ENCODE results near the gene CAVIN4. TPM values are rescaled to one million over a fixed set of nuclear protein-coding genes. Genes with fewer than 3 reads are reported as not detected.

The CAVIN4 gene
- total RNA-seq = 0.12 and 0.20 TPM in 2 replicates

GRCh38 chr9:100577776-100578448 is at the start of gene CAVIN4:
CAVIN4 (plus strand) TSS chr9:100578079; CDS start chr9:100578144, 65 bp downstream.
- intact Hi-C loops (cut with micrococcal nuclease) = no loop called here

GRCh38 chr9:100534401-100534800 is 43.5 kb upstream of the CAVIN4 start:
- intact Hi-C loops (cut with micrococcal nuclease) = no loop called here

GRCh38 chr9:100540327-100540726 is 37.6 kb upstream of the CAVIN4 start:
- intact Hi-C loops (cut with micrococcal nuclease) = no loop called here

DNA sequence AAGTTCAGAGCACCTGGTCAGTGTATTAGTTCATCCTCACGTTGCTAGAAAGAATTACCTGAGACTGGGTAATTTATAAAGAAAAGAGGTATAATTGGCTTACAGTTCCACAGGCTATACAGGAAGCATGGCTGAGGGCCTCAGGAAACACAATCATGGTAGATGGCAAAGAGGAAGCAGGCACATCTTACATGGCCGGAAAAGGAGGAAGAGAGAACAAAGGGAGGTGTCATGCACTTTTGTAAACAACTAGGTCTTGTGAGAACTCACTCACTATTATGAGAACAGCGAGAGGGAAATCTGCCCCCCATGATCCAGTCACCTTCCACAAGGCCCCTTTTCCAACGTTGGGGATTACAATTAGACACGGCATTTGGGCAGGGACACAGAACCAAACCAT is 28.8 kb upstream of the CAVIN4 start:
- intact Hi-C loops (cut with micrococcal nuclease) = no loop called here

- intact Hi-C loops (cut with micrococcal nuclease) = no loop called here
These were observed 22.9 kb upstream of the CAVIN4 start for GRCh38 chr9:100554935-100555401.

GRCh38 chr9:100555471-100555870 is 22.4 kb upstream of the CAVIN4 start:
- intact Hi-C loops (cut with micrococcal nuclease) = no loop called here

GRCh38 chr9:100557053-100557452 is 20.8 kb upstream of the CAVIN4 start:
- intact Hi-C loops (cut with micrococcal nuclease) = no loop called here

DNA sequence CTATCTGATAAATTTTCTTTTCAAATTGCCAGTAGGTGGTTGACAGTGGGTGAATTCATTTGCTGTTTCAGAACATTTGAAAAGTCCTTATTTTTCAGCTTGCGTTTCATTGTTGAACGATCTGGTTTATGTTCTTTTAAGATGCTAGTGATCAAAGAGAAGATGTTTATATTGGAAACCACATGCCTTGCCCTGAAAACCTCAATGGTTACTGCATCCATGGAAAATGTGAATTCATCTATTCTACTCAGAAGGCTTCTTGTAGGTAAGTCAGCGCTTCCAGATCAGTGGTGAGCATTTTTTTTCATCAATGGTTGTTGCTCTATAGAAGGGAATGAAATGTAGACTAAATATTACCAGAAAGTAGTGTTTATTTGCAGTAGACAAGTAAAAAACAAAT is 16.6 kb upstream of the CAVIN4 start:
- intact Hi-C loops (cut with micrococcal nuclease) = loop anchor here (1.0 kb wide), 1 partner anchor 45 kb away; no protein-coding TSS in a partner anchor

DNA sequence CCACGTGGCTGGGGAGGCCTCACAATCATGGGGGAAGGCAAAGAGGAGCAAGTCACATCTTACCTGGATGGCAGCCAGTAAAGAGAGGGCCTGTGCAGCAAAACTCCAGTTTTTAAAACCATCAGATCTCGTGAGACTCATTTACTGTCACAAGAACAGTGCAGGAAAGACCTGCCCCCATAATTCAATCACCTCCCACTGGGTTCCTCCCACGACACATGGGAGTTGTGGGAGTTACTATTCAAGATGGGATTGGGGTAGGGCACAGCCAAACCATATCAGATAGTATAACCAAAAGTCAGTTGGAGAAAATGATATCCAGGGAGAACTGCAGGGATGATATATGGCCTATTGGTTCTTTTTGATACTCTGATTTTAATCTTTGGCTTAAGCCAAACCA is 10.0 kb upstream of the CAVIN4 start:
- intact Hi-C loops (cut with micrococcal nuclease) = no loop called here

GRCh38 chr9:100573655-100574260 is 4.1 kb upstream of the CAVIN4 start:
- intact Hi-C loops (cut with micrococcal nuclease) = no loop called here

- intact Hi-C loops (cut with micrococcal nuclease) = no loop called here
These were observed 2.9 kb upstream of the CAVIN4 start for GRCh38 chr9:100575006-100575405.

DNA sequence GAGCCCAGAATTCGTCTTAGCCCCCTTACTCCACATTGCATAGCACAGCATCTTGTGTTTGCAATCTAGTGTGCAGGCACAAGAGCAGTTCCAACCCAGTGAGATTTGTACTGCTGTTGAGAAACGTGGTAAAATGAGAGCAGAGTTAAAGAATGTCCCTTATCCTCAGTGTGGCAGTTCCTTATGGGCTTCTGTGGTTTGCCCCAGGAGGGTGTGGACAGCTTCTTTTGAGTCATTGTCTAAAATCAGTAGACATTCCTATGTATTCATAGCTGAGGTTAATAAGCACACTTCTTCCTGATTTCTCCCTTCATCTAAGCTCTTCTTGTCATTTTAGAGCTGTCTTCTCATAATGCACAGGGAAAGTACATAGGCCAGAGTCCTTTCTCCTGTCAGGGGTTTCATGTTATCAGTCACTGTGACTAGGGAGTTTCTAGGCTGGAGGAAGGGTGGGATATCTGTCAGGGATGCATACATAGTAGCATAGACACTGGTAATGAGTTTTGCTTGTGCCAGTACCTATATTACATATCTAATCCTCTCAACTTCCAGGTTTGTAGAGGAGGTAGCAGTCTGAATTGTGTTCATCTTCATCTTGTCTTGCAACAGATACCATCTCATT is 2.0 kb upstream of the CAVIN4 start:
- intact Hi-C loops (cut with micrococcal nuclease) = no loop called here

DNA sequence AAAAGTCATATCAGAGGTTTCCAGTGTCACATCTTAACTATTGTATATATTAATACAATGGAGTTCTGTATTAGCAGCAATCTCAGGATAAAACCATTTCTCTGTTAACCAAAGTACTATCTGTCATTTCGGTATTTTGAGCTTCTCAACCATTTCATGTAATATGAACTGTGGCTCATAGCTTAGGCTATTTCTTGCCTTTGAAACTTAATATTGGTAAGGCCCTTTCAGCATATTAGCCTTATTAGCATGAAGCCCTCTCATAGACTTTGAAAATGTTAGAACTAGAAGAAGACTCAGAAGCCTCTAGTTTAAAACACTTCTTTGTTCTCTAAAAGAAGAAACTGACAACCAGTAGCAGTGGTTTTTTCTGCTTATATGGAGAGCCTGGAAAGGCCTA is 731 bp downstream of the CAVIN4 start:
- intact Hi-C loops (cut with micrococcal nuclease) = no loop called here

DNA sequence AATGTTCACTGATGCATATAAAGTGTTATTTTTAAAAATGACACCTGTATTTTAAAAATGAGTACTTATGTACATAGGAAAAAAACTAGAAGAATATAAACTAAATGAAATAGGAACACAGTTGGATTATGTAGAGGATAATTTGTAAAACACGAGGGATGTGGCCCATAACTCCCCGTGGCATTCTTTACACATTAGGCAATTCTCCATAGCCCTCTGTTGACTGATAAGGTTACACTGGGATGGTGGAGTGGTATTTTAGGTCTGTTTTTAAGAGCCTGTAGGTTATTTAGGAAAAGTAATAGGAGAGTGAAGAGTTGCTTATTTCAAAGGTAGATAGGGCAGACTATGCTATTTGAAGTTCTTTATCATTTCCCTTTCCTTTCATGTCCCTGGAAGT is 1.8 kb downstream of the CAVIN4 start:
- intact Hi-C loops (cut with micrococcal nuclease) = no loop called here

DNA sequence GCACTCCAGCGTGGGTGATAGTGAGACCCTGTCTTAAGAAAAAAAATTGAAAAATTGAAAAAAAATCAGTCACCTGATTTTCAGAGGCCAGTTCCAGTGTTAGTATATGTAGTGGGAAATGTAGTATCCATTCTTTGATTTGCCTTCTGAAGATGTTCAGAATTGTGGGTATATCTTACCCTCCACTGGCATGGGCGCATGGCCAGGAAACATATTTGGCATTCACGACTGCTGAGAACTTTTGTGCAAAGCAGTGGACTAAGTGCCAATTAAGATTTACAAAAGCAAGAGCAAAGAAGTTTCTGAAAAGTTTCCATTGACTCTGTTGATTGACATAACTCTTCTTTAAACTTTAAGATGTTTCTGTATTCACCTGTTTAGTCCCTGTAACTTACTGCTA is 2.4 kb downstream of the CAVIN4 start:
- intact Hi-C loops (cut with micrococcal nuclease) = no loop called here

DNA sequence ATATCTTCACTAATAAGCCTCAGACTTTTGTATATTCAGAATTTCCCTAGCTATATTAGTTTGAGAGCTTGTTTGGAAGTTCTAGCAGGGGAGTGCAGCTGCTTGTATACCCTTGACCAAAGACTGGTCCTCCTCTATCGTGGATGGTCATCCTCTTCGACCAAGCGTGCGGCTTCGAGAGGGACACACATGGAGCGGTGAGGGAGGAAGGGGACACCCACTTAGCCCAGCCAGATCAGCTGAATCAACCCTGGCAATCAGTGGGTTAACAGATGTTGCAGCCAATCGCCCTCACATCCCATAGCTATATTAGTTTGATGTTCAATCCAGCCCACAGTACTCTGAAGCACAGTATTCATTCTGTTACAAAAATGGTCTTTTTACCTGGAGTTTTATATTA is 3.2 kb downstream of the CAVIN4 start:
- intact Hi-C loops (cut with micrococcal nuclease) = no loop called here

DNA sequence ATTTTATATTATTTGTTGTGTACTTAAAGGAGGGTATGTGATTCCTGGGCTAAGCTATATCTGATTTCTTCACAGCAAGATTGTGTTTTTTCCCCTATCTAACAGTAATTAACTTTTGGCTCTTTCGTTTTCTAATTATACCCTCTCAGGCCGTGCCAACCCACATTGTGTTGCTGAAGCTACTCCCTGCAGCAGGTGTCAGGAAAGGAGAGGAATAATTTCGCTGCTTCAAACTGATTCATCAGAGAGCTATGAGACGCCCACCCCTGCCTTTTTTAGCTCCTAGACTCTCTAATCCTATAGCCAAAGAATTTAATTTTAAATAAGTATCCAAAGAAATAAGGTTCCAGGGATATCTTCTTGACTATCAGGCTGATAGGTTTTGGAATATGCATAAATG is 3.8 kb downstream of the CAVIN4 start:
- intact Hi-C loops (cut with micrococcal nuclease) = no loop called here

- intact Hi-C loops (cut with micrococcal nuclease) = no loop called here
These were observed 5.3 kb downstream of the CAVIN4 start for GRCh38 chr9:100583014-100583802.

GRCh38 chr9:100584951-100585350 is 7.1 kb downstream of the CAVIN4 start:
- intact Hi-C loops (cut with micrococcal nuclease) = no loop called here

DNA sequence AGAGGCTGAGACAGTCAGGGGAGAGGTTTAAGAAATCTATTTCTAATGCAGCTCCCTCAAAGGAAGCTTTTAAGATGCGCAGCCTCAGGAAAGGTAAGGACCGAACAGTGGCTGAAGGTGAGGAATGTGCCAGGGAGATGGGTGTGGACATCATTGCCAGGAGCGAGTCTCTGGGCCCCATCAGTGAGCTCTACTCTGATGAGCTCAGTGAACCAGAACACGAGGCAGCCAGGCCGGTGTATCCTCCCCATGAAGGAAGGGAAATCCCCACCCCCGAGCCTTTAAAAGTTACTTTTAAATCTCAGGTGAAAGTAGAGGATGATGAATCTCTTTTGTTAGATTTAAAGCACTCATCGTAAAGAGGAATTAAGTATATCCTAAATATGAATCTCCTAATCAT is 8.2 kb downstream of the CAVIN4 start:
- intact Hi-C loops (cut with micrococcal nuclease) = no loop called here

DNA sequence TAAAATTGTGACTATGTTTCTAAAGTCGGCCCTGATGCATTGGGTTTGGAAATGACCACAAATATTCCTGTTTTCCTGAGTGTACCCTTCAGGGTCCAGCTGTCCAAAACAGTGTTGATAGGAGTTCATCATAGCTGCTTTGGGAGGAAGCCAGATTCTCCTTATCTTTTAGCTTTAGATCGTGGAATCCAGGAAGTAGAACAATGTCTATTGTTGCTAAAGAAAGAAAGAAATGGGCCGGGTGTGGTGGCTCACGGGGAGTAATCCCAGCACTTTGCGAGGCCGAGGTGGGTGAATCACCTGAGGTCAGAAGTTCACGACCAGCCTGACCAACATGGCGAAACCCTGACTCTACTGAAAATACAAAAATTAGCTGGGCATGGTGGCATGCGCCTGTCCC is 9.5 kb downstream of the CAVIN4 start:
- intact Hi-C loops (cut with micrococcal nuclease) = no loop called here

- intact Hi-C loops (cut with micrococcal nuclease) = no loop called here
These were observed 11.7 kb downstream of the CAVIN4 start for GRCh38 chr9:100589582-100589981.

Data from T-helper 1 cell treated with Interleukin-12 subunit alpha and Interleukin-12 subunit beta and Interleukin-4 antibody, amounts not matched to agents 30 ng/mL and 1 ng/mL, for 36 hours (primary cell).